GM18951 (cell line): ENCODE results near the gene TAF15.

Experiments
- POLR2A ChIP-seq: IDR thresholded peaks from 4 replicates; pipeline ENCODE4 v1.6.1; 2011; ENCODE audit warnings: mild to moderate bottlenecking; ENCODE audit not compliant: insufficient read length, insufficient read depth; ENCODE audit errors: extremely low read depth
- in situ Hi-C: fragments of 300-500 bp; cut with MboI; formaldehyde crosslinking; loops from one replicate; pipeline ENCODE4 v1.12.0; 2022; ENCODE audit warnings: low sequenced_read_pairs, mixed read lengths, inconsistent platforms; ENCODE audit not compliant: unreplicated experiment

The TAF15 gene

DNA sequence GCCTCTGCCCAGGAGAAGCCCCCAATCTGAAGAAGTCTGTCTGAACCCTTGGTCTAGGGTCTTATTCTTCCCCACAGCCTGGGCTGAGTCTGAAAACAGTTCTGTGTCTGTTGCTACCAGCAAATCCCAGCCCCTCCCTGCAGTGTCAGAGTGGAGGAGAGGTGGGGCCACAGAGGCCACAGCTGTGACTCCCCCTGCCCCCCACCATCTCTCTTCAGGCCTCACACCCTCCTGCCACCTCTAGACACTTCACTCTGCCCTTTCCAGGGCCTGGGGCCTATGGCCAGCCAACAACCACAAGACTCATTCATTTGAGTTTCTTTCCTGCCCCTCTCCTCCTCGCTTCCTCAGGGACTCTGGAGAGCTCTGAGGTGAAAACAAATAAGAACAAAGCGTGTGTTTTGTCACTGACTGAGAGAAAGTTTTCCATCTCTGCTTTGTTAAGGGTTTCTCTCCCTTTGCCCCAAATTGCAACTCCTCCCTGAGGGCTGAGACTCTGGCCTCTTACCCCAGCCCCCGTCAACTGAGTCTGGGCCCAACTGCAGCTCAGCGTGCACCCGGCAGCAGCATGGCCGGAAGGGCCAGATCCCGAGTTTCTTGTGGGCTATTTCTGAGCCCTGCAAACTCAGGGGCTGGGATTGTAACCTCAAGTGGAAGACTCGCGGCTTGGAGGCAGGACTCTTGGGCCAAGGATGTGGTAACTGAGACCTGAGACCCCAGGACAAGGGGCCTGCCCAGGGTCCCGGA lies 35.4 kb upstream of the TAF15 start:
- in situ Hi-C loops, result no loop called here
- TF ChIP-seq POLR2A, result no peak

- in situ Hi-C loops, result no loop called here
- no peak for TF ChIP-seq POLR2A
Measured at GRCh38 chr17:35774499-35774898, 34.8 kb upstream of the TAF15 start.

GRCh38 chr17:35775039-35775438 lies 34.2 kb upstream of the TAF15 start:
- TF ChIP-seq POLR2A, result no peak

DNA sequence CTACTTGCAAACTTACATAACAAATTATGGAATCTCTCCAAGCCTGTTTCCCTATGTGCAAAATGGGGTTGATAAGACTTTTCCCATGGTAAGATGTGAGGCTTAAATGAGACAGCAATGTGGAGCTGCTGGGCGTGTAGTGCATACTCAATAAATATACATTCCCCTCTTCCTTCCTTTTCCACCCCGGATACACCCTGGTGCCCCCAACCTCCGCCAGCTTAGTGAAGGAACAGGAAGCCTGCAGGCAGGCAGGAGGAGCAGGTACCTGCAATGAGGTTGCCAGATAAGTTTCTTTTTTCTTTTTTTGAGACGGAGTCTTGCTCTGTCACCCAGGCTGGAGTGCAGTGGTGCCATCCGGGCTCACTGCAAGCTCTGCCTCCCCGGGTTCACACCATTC lies 33.7 kb upstream of the TAF15 start:
- in situ Hi-C loops, result no loop called here

More at GRCh38 chr17:35775039-35775438, 34.2 kb upstream of the TAF15 start:
- in situ Hi-C loops, result no loop called here

DNA sequence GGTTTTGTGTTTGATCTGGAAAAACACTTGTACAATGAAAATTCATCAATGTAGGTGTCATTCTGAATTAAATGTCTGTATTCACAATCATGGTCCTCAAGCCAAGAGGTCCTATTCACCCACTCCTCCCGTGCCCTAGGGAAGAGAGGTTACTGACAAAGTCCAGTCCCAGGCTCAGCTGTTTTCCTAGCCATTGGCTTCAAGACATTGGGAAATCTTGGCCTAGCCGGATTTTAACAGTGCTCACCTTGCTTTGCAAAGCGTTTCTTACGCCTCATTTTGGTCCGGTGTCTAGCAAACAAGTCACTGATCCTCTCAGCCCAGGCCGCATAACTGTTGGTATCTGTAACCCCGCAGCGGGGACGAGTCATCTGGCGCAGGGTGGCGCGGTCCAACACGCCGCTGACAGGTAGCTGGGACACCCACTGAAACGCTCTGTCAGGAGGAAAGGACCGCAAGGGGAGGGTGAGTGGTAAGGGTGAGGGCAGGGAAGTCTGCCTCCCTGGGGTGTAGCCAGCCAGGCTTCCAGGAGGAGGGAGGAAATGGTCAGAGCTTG lies 30.6 kb upstream of the TAF15 start:
- in situ Hi-C loops, result no loop called here
- TF ChIP-seq POLR2A, result no peak

More for the DNA sequence above, 33.7 kb upstream of the TAF15 start:
- TF ChIP-seq POLR2A, result no peak

DNA sequence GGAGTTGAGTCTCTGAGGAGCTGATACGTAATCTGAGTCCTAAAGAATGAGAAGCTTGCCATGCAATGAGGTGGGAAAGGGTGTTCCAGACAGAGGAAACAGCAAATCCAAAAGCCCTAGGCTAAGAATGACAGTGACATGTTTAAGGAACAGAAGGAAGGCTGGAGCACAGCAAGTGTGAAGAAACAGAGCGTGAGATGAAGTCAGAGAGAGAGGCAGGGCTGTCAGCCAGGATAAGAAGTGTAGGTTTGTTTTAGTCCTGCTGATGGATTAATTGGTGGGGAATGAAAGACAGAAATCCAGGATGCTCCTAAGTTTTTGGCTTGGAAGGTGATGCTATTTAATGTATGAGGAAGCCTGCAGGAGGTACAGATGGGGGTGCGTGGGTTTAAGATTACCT lies 28.3 kb upstream of the TAF15 start:
- TF ChIP-seq POLR2A, result no peak
- in situ Hi-C loops, result no loop called here

GRCh38 chr17:35784895-35785294 lies 24.4 kb upstream of the TAF15 start:
- TF ChIP-seq POLR2A, result no peak

GRCh38 chr17:35786941-35787432 lies 22.3 kb upstream of the TAF15 start:
- in situ Hi-C loops, result no loop called here
- no peak for TF ChIP-seq POLR2A

More at GRCh38 chr17:35784895-35785294, 24.4 kb upstream of the TAF15 start:
- in situ Hi-C loops, result no loop called here

DNA sequence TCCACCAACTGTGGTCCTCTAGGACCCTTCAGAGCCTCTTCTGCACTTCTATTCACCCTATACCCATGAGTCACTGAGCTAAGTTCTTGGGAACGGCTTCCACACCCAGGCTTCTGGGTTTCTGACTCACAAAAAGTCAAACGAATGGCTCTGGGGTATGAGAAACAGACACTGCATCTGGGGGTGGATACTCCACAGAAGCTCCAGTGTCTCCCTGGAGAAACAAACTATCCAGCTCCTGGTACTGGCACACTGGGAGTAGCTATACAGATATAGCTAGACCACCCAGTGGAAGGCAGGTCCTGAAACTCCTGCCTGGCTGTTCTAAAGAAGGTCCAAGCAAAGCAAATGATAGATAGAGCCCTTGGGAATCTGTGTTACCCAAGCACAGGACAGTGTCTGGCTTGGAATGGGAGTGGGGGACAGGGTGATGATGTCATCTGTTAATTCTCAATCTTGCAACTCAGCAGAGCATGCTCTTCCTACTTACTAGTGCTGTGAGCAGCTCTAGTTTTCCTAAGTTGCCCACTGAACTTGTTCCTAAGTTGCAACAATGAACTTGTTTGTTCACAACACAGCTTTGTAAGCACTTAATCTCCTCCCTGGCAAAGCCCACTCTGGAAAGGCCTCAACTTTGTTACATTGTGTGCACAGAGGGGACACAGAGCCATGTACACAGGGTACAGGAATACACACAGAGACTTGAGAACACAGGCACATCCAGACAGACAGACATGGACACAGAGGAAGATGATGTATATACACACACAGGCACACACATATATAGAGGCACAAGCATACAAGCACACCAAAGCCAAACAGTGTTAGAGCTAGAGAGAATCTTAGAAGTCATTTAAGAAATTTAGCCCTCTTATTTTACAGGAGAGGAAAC lies 20.6 kb upstream of the TAF15 start:
- in situ Hi-C loops, result no loop called here
- no peak for TF ChIP-seq POLR2A

DNA sequence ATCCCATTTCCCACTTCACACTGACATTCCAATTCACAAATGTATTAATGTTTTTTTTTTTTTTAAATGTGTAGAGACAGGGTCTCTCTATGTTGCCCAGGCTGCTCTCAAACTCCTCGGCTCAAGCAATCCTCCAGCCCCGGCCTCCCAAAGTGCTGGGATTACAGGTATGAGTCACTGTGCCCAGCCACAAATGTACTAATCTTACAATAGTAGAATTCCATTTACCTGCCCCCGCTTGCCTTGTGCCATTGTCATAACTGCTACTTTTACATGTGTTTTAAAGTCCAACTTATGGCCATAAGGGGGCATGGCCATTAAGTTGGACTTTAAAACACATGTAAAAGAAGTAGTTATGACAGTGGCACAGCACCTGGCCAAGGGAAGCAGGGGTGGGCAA lies 18.4 kb upstream of the TAF15 start:
- no peak for TF ChIP-seq POLR2A
- in situ Hi-C loops, result no loop called here

GRCh38 chr17:35791681-35792350 lies 17.5 kb upstream of the TAF15 start:
- in situ Hi-C loops, result no loop called here
- TF ChIP-seq POLR2A, result no peak

GRCh38 chr17:35793257-35793656 lies 16.0 kb upstream of the TAF15 start:
- no peak for TF ChIP-seq POLR2A

More at GRCh38 chr17:35793257-35793656, 16.0 kb upstream of the TAF15 start:
- in situ Hi-C loops, result no loop called here
